GM19468 (cell line): ENCODE measurements around the gene IFI27.
A peak's percentile ranks its signal among the peaks of the same experiment; 100 is the strongest.

Experiments
- ATAC-seq: cut with Tn5 transposase; IDR thresholded peaks from one replicate; pipeline ENCODE4 v1.9.1; 2021; ENCODE audit warnings: mild to moderate bottlenecking, moderate library complexity, moderate number of reproducible peaks; ENCODE audit not compliant: unreplicated experiment; ENCODE audit errors: extremely low read depth

The IFI27 gene

DNA sequence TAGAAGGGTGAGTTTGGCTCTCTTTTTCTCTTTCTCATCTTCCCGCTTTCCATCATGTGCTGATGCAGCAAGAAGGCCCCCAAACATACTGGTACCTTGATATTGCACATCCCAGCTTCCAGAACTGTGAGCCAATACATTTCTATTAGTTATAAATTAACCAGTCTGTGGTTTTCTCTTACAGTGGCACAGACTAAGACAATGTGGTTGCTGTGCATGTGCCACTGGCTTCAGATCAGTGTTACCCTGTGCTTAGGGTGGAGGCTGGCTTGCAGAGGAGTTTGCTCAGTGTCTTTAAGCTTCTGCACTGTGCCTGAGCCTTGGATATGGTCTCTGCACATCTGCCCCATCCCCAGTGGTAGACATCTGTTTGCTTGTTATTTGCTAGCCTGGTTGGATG, 13.3 kb downstream of the IFI27 start:
- ATAC-seq: no peak

DNA sequence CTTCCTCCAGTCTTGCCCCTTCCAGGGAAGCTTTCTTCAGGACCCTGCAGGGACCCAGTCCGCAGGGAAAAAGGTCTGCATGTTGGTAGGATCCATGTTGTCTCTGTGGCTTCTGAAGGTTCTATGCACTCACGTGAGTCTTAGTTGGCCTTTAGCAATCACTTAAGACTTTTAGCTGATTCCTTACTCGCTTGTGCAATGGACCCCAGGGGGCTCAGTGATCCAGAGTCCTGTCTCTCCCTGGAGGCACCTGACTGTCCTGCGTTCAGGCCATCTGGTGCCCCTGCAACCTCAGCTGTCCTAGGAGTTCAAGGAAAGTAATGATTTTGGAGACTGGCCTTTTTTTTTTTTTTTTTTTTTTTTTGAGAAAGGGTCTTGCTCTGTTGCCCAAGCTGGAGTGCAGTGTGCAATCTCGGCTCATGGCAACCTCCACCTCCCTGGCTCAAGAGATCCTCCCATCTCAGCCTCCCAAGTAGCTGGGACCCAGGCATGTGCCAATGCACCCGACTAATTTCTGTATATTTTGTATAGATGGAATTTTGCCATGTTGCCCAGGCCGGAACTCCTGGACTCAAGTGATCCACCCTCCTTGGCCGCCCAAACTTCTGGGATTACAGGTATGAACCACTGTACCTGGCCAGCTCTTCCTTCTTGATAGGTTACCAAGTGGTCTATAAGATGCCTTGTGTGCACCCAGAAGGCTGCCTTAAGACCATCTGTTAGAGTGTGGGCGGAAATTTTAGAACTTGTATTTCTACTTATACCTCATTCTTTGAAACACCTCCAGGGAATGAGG, 14.2 kb downstream of the IFI27 start:
- ATAC-seq: no peak

- ATAC-seq: no peak
These were observed 15.3 kb downstream of the IFI27 start for GRCh38 chr14:94125659-94126418.

DNA sequence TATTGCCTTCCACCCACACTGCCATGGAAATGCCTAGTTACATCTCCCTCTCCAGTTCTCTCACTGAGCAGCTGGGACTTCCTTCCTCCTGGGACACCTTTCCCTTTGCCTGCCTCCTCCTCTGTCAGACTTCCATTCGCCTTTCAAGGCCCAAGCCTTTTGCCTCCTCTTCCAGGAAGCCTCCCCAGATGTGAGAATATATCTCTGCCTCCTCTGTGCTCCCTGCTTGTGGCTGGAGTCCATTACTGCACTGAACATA, 15.8 kb downstream of the IFI27 start:
- no peak for ATAC-seq

- ATAC-seq: no peak
These were observed 16.3 kb downstream of the IFI27 start for GRCh38 chr14:94126800-94127199.

DNA sequence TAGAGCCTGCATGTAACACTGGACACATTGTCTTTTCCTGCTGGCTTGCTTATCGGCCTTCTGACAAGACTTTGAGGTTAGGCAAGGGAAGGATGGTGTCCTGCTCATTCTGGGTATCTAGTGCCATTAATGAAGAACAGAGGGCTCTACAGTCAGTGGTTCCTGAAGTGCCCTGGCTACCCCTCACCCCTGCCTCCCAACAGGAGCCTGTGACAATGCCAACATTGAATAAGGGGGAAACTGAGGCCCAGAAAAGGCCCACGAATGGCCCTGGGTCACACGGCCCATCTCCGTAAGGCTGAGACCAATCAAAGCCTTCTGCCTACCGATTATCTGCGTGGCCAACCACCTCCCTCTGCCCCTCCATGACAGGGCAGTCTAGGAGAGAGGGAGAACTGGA, 16.8 kb downstream of the IFI27 start:
- no peak for ATAC-seq

DNA sequence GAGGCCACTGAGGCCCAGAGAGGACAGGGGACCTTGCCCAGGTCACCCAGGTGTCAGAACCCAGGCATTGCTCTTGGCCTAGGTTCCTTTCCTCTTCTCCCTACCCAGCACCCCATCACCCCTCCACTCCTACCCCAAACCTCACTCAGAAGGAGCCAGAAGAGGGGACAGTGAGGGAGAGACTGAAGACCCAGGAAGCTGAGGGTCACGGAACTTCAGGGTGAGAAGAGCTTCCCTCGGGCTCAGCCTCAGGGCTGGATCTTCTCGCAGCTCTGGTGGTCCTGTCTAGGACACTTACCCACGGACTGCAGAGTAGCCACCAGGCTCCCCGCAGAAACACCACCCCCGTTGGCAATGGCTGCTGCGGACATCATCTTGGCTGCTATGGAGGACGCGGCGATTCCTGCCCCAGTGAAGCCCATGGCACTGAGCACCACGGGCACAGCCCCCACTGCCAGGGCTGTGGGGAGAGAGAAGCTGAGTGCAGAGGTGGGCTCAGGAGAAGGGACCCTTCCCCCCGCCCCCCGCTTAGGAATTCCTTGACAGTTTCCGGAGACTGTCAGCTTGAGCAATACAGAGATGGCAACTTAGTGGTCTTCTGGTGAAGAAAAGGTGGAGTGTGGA, 17.8 kb downstream of the IFI27 start:
- no peak for ATAC-seq

GRCh38 chr14:94129111-94129757, 18.7 kb downstream of the IFI27 start, which contains the start of gene IFI27L2:
TSS of gene IFI27L2 (minus strand) at chr14:94129604. CDS start at chr14:94129564, 40 bp downstream.
- peak; percentile 91 for ATAC-seq

DNA sequence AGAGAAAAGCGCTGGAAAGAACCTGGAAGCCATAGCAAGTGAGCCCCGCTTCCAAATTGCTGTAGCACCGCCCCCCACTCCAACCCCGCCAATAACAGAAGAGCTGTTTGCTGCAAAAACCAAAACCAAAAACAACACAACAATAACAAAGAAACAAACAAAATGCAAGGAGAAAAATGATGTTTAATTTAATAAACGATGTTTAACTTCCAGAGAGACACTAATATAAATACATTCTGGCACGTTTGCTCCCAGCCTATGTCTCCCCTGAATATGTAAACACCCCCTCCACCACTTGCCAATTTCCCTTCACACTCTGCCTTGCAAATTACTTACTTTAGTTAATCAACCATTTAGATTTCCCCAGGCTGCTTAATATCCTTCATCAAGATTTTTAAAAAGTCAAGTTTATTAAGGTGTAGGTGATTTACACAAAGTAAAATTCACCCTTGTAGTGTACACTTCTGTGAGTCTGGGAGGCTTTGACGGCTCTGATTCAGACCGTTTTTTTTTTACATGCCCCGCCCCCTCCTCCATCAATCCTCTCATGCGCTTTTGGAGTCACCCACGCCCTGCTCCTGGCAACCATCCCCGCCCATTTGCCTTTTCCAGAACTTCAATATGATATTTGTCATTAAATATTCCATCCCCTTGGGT, 19.4 kb downstream of the IFI27 start:
- no peak for ATAC-seq

- ATAC-seq: no peak
These were observed 21.9 kb downstream of the IFI27 start for GRCh38 chr14:94132285-94132887.

- ATAC-seq: no peak
These were observed 24.9 kb downstream of the IFI27 start for GRCh38 chr14:94135476-94135875.

GRCh38 chr14:94136575-94137331, 26.2 kb downstream of the IFI27 start:
- peak; percentile 66 for ATAC-seq

DNA sequence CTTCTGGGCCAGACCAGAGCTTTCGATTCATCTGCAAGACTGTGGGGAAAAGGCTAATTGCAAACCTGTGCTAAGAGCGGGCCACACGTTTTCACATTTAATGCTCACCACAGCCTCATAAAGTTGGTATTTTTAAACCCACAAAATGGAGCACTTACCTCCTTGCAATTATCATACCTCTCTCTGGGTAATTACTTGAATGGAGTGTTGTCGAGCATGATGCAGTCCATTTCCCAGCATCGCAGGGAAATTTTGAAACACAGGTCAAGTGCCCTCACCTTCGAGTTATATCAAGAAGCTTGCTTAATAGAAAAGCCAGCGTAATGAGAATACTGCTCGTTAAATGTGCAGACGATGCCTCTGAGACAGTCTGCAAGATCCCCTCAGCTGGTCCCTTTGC, 27.7 kb downstream of the IFI27 start:
- no peak for ATAC-seq

DNA sequence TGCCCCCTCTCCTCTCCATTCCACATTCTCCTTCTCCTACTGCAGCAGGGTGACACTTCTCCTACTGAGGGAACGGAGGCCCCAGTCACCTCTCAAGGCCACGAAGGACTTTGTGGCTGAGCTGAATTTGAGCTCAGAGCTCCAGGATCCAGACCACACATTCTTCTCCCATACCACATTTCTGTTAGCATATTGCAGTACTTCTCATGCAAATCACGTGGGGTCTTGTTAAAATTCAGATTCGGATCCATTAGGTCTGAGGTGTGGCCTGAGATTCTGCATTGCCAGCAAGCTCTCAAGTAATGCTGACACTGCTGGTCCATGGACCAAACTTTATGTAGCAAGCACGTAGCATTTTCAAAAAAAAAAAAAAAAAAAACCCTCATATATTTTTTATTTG, 28.5 kb downstream of the IFI27 start:
- no peak for ATAC-seq

DNA sequence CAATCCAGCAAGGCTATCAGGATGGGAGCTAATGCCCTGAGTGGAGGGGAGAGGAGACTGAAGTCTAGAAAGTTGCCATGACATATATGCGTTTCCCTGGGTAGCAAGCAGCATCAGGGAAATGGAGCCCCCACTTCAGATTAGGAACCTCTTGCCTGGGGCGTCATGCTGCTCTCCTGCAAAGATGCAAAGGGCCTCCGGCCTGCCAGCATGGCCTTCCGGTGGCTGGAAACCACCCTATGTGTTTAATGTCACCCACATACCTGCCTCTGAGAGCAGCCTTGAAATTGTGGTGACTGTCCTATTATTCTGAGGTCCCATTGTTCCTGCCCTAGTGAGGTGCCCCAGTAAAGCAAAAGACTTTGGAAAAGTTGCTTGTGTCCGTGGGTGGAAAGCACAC, 28.9 kb downstream of the IFI27 start:
- ATAC-seq: no peak

GRCh38 chr14:94142247-94142646, 31.7 kb downstream of the IFI27 start:
- no peak for ATAC-seq

GRCh38 chr14:94142836-94143235, 32.3 kb downstream of the IFI27 start:
- ATAC-seq: no peak

- no peak for ATAC-seq
These were observed 32.7 kb downstream of the IFI27 start for GRCh38 chr14:94143239-94143638.

DNA sequence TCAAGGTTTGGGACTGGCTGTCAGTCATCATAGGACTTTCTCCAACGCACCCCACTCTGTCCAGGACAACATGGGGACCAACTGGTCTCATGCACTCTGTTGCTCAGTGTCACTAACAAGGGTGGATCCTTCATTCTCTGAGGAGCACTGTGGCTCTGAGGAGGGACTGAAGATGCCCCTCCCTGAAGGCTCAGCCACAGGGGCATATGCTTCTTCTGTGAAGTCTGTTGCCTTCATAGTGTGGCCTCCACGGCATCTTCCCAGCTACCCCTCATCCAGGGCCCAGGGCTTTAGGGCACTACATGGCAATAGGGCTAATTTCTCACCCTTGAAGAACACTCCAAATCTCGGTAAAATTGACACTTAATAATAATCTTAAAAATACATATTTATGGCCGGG, 33.2 kb downstream of the IFI27 start:
- ATAC-seq: no peak
